NCI-H2107 treated with DMSO at 0.1 percent for 48 hours (cell line): ENCODE data around the gene RGSL1.
"Not testable (repeated sequence)": the region's sequence is repeated elsewhere in the genome, so short reads cannot be mapped to it uniquely, and the experiment has no call there.

ENCODE experiments used
- DNase-seq: peaks from one replicate; lab custom pipeline; 2025; ENCODE audit not compliant: unreplicated experiment; lab: John Stamatoyannopoulos, UW

Gene RGSL1

GRCh38 chr1:182446033-182446669 is 3.8 kb upstream of the RGSL1 start:
- DNase-seq, result peak; percentile 82

- DNase-seq, result not testable (repeated sequence)
Measured at GRCh38 chr1:182447124-182447523, 2.8 kb upstream of the RGSL1 start.

DNA sequence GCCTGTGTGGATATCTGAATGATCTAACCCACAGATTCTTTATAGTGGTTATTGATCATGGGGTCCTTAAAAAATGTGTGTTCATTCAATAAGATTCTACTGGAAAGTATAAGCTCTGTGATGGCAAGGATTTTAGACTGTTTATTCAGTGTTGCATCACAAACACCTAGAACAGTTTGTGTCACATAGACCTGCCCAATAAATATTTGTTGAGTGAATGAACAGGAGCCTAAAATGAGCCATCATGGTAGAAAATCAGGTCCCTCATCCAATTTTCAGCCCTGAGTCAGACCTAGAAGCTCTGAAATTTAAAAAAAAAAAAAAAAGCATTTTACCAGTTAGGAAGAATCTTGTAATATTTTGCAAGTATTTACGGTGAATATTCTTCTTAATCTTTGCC is 2.3 kb upstream of the RGSL1 start:
- DNase-seq, result no peak

DNA sequence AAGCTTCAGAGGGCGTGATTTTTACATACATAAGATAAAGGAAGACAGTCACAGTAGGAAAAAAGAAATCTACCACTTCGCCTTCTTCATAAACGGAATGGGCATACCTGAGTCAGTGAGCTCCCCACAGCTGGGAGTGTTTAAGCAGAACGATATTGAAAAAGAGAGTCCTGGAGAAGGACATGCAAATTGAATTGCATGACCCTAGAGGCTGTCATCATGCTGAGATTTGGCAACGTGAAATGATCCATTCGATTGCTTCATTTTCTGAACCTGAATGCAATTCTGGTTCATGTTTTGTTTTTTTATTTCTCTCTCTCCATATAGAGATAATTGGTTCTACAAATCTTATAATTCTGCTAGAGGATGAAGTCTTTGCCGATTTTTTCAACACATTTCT is 3.7 kb downstream of the RGSL1 start:
- no peak for DNase-seq

DNA sequence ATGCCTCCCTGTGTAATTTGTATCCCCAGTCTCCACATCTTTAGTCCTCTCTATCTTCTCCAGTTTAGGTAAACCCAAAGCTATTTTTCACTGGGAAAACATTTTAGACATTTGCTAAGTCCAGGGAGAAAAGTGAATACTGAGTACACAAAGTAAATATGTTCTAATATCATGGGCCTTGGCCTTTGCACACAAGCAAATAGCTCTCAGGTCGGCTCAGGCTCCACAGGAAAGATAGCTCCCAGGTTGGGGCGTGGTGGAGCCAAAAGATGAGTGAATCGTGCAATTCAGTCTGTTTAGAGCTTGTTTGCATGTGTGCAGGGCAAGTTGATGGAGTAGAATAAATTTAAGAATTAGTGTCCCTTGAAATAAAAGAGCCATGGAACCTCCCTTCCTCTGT is 7.9 kb downstream of the RGSL1 start:
- DNase-seq, result no peak

DNA sequence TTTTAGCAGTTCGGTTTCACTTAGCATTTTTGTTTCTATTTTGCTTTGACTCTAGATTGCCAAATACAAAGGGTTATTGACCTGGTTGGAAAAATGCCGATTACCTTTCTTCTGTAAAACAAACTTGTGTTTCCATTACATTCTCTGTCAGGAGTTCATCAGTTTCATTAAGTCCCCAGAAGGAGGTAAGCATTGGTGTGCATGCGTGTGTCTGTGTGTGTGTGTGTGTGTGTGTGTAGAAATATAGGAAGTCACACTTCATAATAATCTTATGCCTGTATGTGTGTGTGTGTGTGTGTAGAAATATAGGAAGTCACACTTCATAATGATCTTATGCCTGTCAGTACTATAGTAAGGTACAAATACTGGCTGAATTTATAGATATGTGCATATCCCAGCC is 10.0 kb downstream of the RGSL1 start:
- no peak for DNase-seq

- no peak for DNase-seq
Measured at GRCh38 chr1:182460550-182460951, 10.6 kb downstream of the RGSL1 start.

DNA sequence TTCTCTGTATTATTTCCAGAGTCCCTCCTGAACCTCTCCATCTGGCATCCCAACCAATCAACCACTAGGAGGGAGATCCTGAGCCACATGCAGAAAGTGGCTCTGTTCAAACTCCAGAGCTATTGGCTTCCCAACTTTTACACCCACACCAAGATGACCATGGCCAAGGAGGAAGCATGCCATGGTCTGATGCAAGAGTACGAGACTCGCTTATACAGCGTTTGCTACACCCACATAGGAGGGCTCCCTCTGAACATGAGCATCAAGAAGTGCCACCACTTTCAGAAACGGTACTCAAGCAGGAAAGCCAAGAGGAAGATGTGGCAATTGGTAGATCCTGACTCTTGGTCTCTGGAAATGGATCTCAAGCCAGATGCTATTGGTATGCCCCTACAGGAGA is 23.6 kb downstream of the RGSL1 start:
- no peak for DNase-seq

- no peak for DNase-seq
Measured at GRCh38 chr1:182476625-182477024, 26.7 kb downstream of the RGSL1 start.

DNA sequence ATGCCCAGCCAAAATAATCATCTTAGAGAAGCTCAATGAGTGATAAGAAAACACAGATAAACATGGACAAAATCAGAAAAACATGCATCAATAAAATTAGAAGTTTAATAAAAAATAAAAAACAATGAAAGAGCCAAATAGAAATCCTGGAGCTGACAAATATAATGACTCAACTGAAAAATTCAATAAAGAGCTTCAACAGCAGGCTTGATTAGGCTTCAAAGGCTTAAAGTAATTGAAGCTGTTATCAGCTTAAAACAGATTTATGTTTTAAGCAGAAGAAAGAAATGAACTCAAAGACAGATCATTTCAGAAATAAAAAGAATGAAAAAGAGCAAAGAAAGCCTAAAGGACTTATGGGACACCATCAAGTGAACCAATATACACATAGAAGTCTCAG is 28.3 kb downstream of the RGSL1 start:
- DNase-seq, result no peak

- DNase-seq, result no peak
Measured at GRCh38 chr1:182484067-182484466, 34.1 kb downstream of the RGSL1 start.

DNA sequence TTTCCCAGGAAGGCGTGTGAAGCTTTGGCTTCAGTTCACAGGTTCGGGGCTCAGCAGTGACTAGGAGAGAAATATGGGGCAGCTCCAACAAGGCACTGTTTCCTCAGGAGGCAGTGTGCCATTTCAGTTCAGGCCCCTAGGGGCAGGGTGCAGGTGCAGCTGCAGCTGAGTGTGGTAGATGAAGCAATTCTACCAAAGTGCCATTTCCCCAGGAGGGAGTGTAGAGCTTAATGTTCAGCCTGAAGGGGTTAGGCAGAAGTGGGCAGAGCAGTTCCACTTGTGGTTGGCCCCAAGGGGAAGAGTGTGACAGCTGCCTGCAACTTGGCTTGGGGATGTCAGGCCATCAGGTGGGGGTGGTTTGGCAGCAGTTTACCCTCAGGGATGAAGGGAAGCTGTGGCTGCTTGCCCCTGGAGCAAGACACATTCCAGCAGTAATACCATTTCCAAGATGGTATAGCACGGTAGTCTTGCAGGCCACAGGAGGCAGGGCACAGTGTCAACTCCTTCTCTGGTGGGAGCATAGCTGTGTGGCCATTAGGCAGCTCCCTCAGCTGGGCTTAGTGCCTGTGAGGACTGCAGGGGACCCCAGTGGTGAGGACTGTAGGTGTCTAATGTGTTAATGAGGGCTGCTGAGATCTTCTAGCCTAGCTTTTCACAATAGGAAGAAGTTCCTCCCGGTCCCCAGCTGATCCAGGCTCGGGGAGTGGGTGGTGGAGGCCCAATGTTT is 34.7 kb downstream of the RGSL1 start:
- peak; percentile 92 for DNase-seq

- no peak for DNase-seq
Measured at GRCh38 chr1:182485861-182486260, 35.9 kb downstream of the RGSL1 start.

DNA sequence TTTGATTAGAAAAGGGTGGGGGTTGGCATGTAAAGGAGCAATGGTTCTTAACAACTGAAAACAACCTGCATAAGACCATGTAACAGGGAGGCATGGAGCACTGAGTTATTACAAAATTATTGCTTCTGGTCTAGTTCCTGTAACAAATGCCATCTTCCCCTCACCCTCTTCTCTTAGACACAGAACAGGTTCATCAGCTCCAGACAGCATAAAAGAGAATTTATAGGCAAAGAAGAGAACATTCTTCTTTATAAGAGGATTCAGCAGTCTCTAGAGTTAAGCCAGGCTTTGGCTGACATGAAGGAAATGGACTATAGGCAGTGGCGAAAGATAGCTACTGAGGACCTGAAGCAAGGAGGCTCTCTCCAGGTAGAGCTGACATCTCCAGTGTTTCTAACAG is 38.9 kb downstream of the RGSL1 start:
- DNase-seq, result no peak

DNA sequence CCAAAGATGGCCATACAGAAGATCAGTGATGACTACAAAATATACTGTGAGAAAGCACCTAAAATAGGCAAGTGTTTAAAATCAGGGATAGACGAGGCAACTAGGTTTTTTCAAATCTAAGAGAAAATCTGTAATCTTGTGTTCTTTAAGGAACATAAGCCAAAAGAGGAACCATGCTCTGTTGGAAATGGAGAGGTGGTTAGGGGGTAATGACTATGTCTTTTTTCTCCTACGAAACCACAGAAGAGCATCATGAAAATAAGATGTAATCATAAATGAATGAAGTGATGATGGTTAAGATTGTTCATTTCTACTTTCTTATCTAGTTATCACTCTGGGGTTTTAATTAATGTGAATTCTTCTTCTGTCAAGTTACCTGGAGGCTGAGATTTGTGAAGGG is 43.1 kb downstream of the RGSL1 start:
- DNase-seq, result no peak

- DNase-seq, result no peak
Measured at GRCh38 chr1:182495002-182495401, 45.1 kb downstream of the RGSL1 start.

DNA sequence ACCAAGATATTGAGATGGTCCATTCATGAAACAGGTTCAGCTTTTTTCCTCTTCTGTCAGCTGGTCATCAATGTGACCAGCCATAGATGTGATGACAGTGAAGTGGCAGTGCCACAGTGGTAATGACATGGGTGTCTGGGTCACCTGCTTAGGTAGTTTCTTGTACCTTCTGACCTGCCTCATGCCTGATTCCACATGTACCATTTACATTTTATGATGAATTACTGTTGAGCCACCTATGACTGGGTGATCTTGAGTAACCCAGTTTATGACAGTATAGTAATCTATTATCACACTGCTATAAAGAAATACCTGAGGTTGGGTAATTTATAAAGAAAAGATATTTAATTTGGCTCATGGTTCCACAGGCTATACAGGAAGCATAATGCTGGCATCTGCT is 45.7 kb downstream of the RGSL1 start:
- no peak for DNase-seq

GRCh38 chr1:182507685-182508084 is 57.7 kb downstream of the RGSL1 start:
- DNase-seq, result no peak

DNA sequence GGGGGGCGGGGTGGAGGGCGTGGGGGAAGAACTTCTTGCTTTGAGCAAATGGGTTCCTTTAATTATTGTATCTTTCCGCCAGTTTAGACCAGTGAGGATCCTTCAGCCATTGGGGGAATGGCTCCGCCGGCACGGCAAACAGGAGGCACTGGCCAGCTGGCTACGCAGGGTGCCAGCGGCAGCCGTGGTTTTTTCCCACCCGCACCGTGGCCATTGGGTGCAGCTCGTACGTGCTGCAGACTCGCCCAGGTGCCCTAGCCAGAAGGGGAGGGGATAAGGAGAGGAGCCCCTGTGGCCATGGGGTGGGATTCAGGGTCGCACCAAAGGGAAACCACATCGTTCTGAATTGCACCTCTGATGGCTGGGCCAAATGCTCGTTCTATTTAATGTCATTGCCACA is 65.6 kb downstream of the RGSL1 start:
- no peak for DNase-seq

DNA sequence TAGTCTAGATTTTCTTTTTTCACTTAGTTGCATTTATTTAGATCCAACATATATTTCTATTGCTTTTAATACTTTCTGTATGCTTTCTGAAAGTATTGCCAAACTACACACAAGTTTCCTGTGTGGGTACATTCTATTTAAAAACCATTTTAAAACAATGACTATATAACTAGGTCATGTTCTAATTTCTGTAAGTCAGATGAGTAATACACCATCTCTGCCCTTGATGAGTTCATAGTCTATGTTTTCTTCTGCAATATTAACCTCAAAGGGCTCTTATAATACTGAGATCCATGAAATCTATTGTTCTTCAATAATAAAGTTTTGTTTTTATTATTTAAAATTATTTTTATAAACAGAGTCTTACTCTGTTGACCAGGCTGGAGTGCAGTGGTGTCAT is 70.8 kb downstream of the RGSL1 start:
- DNase-seq, result no peak

GRCh38 chr1:182525342-182525741 is 75.4 kb downstream of the RGSL1 start:
- no peak for DNase-seq

GRCh38 chr1:182527680-182528079 is 77.7 kb downstream of the RGSL1 start:
- DNase-seq, result no peak

DNA sequence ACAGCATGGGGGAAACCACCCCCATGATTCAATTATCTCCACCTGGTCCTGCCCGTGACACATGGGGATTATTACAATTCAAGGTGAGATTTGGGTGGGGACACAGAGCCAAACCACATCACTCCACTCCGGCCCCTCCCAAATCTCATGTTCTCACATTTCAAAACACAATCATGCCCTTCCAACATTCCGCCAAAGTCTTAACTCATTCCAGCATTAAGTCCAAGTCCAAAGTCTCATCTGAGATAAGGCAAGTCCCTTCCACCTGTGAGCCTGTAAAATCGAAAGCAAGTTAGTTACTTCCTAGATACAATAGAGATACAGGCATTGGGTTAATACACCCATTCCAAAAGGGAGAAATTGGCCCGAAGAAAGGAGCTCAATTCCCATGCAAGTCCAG is 78.3 kb downstream of the RGSL1 start:
- not testable (repeated sequence) for DNase-seq
